ENCODE measurements around the gene ZXDC.

ZXDC gene, protein sequence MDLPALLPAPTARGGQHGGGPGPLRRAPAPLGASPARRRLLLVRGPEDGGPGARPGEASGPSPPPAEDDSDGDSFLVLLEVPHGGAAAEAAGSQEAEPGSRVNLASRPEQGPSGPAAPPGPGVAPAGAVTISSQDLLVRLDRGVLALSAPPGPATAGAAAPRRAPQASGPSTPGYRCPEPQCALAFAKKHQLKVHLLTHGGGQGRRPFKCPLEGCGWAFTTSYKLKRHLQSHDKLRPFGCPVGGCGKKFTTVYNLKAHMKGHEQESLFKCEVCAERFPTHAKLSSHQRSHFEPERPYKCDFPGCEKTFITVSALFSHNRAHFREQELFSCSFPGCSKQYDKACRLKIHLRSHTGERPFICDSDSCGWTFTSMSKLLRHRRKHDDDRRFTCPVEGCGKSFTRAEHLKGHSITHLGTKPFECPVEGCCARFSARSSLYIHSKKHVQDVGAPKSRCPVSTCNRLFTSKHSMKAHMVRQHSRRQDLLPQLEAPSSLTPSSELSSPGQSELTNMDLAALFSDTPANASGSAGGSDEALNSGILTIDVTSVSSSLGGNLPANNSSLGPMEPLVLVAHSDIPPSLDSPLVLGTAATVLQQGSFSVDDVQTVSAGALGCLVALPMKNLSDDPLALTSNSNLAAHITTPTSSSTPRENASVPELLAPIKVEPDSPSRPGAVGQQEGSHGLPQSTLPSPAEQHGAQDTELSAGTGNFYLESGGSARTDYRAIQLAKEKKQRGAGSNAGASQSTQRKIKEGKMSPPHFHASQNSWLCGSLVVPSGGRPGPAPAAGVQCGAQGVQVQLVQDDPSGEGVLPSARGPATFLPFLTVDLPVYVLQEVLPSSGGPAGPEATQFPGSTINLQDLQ

DNA sequence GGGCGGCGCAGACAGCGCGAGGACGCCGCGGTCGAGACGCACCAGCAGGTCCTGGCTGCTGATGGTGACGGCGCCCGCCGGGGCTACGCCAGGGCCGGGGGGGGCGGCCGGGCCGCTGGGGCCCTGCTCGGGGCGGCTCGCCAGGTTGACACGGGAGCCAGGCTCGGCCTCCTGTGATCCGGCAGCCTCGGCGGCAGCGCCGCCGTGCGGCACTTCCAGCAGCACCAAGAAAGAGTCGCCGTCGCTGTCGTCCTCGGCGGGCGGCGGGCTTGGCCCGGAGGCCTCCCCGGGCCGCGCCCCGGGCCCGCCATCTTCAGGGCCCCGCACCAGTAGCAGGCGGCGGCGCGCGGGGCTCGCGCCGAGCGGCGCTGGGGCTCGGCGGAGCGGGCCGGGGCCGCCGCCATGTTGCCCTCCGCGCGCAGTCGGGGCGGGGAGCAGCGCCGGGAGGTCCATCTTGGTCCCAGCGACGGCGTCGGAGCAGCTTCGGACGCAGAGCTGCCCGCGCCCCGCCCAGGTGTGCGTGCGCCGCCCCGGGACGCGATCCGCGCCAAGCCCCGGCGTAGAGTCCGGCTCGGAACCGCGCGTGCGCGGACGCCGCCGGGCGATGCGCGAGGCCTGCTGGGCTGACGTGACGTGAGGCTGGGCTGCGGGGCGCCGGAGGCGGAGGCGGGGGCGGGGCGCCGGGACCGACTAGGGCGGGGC, at the start of gene ZXDC:
TSS of gene ZXDC (minus strand) at position 479 of the 702 bp plus-strand sequence. CDS start at position 453, 26 bp downstream.
- H3K27ac Mint-ChIP-seq (ENCODE audit: low read depth) = peak within 1 kb of the TSS; percentile 81
- H3K36me3 Mint-ChIP-seq (ENCODE audit: insufficient read depth) = peaks cover 22% of the 10 kb centered on the region
- ATAC-seq (replicated peaks; ENCODE audit: extremely low read depth, poor library complexity, severe bottlenecking) (peak; percentile 80), DNase-seq (ENCODE audit: low spot score in 2 of 2) (peak; percentile 74 to 85)
- peaks cover 38% of the 10 kb centered on the region for H3K4me1 Mint-ChIP-seq
- H3K4me3 Mint-ChIP-seq = peak within 1 kb of the TSS; percentile 79
- H3K27me3 Mint-ChIP-seq = no peaks in the 10 kb centered on the region
- H3K9me3 Mint-ChIP-seq = no peaks in the 10 kb centered on the region

DNA sequence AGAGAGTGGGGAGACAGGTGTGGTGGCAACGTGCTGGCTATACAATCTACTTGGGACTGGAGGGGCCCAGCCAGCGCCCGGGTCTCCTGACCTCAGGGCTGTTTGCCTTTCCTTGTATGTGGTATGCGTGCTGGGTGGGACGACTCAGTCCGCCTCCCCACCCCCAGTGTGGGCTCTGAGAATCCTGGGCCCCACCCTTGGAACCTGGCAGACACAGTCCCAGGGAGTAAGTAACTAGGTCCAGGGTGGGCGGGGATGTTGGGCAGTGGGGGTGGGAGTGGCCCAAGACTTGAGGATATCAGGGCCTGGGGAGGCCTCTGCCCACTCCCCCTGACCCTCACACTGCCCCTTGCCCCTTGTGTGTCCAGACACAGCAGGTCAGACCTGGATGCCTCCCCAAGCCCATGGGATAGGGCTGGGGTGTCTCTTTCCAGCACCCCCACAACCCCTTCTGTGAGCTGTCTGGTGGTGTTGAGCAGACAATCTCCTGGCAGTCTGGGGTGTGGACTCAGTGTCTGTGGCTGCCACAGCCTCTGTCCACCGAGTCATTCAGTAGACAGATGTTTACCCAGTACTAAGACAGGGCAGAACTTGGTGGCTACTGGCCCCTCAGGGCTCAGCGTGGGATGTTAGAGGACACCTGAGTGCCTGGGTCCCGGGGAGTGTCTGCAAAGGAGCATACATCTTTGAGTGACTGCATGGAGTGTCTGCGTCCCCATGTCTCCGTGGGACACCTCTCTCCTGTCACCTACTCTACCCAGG, 49.6 kb upstream of the ZXDC start:
- H3K27me3 Mint-ChIP-seq = peaks cover 35% of the 10 kb centered on the region
- H3K4me1 Mint-ChIP-seq = peaks cover 7% of the 10 kb centered on the region
- no peak overlapping the region for H3K4me3 Mint-ChIP-seq
- DNase-seq (ENCODE audit: low spot score in 2 of 2) (no peak), ATAC-seq (replicated peaks; ENCODE audit: extremely low read depth, poor library complexity, severe bottlenecking) (no peak)
- H3K27ac Mint-ChIP-seq (ENCODE audit: low read depth) = no peak overlapping the region
- H3K36me3 Mint-ChIP-seq (ENCODE audit: insufficient read depth) = peaks cover 2% of the 10 kb centered on the region
- H3K9me3 Mint-ChIP-seq = no peaks in the 10 kb centered on the region

DNA sequence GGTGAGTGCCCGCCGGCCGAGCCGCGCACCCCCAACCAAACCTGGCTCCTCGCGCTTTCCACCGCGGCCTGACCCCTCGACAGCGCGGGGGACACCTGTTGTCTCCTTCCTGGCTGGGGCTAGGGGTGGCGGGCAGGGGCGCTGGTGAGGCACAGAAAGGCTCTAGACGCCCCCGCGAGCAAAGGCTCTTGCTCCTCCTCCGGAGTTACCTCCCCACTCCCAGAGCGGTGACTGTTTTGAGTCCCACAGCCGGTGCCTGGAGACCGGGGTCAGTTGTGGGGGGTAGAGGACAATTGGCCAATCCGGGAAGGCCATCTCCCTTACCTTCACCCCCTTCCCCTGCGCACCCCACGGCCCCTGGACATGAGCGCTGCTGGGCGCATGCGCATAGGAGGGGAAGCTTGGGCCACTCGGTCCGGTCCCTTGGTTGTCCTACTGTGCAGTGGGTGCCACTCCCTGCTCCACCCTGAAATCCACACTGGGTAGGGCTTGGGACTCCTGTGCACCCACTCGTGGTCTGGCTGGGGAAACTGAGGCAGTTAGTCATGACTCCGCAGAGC, 48.8 kb upstream of the ZXDC start:
- peaks cover 35% of the 10 kb centered on the region for H3K27me3 Mint-ChIP-seq
- peaks cover 7% of the 10 kb centered on the region for H3K4me1 Mint-ChIP-seq
- no peaks in the 10 kb centered on the region for H3K9me3 Mint-ChIP-seq
- H3K27ac Mint-ChIP-seq (ENCODE audit: low read depth) = no peak overlapping the region
- H3K36me3 Mint-ChIP-seq (ENCODE audit: insufficient read depth) = peaks cover under 1% of the 10 kb centered on the region
- ATAC-seq (replicated peaks; ENCODE audit: extremely low read depth, poor library complexity, severe bottlenecking) = no peak
- no peak for DNase-seq (ENCODE audit: low spot score in 2 of 2)
- H3K4me3 Mint-ChIP-seq = no peak overlapping the region

DNA sequence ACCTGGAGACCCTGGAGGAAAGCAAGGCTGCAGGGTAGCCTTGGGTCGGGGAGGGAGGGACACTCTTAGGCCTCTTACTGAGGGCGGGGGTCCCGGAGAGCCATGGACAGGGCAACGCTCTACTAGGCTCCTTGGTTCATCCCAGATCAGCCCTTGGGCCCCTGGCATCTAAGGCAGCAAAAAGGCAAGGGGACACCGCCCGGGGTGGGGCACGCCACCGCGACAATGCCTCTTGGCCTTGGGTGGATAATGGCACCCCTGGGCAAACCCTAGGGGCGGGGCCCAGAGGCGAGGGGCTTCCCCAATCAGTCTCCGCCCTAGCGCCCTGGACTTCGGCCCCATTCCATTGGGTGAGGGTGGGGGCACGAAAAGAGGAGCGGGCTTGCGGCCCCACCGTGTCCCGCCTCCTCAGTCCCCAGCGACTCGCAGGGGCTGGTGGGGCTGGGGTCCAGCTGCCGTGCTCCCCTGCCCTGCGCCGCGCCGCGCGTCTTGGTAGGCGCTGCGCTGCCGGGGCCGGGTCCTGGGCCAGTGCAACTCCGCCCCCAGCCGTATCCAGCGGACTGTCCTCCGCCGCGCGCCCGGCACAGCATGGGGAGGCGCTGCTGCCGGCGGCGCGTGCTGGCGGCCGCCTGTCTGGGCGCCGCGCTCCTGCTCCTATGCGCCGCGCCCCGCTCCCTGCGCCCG, 48.2 kb upstream of the ZXDC start, which contains the start of gene CHST13:
TSS of gene CHST13 (plus strand) at position 411 of the 684 bp plus-strand sequence. CDS start at position 589, 178 bp downstream.
- Mint-ChIP-seq H3K27me3 (peaks cover 35% of the 10 kb centered on the region), H3K9me3 (no peaks in the 10 kb centered on the region), H3K27ac (ENCODE audit: low read depth) (no peak within 1 kb of the TSS), H3K4me1 (peaks cover 7% of the 10 kb centered on the region), H3K36me3 (ENCODE audit: insufficient read depth) (no peaks in the 10 kb centered on the region), H3K4me3 (no peak within 1 kb of the TSS)
- no peak for DNase-seq (ENCODE audit: low spot score in 2 of 2)
- peak; percentile 10 for ATAC-seq (replicated peaks; ENCODE audit: extremely low read depth, poor library complexity, severe bottlenecking)

DNA sequence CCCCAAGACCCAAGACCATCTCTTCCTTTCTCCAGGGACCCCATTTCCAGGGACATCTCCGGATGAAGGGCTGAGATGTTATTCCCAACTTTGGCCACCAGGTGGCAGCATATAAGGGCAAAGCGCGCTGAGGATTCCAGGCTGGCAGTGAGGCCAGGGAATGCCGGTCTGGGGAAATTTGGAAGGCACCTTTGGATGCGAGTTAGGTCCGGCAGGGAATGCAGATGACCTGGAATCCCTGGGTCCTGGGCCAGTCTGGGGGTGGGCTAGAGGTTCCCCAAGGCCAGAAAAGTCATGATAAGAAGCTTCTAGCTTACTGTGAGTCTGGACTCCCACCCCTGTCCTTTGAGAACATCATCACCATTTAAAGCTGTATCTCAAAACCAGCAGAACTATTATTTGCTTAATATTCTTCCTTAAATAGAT, 46.7 kb upstream of the ZXDC start:
- Mint-ChIP-seq H3K27me3 (peaks cover 35% of the 10 kb centered on the region), H3K9me3 (no peaks in the 10 kb centered on the region)
- DNase-seq (ENCODE audit: low spot score in 2 of 2) = peak in 1 of 2 donors; percentile 23

DNA sequence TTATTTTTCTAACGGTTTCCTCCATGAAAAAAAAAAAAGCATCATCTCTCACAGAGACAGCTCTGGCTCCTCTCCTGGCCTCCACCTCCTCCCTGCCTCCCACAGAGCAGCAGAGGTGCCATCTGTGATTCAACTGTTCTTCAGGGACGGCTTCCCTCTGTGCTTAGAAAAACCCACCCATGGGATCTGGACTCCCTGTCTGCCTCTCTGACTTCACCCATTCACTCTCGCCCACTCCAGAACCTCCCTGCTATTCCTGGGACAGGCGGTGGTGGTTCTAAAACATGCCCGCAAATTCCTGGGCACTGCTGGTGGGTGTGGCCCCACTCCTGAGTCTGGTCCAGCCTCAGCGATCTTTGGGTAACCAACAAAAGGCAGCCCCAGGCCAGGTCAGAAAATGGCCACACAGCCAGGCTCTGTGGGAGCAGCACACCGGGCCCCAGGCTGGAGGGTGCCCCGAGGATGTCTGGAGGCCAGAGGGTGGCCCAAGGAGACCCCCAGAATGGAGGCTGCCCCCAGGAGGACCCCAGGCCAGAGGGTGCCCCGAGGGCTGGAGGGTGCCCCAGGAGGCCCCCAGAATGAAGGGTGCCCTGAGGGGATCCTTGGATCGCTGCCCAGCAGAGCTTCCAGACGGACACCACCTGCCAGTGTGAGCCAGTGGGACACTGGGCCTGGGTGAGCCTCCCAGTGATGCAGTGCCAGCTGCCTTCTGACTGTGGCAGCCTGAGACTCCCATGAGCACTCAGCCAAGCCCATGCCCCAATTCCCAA, 45.6 kb upstream of the ZXDC start:
- no peak overlapping the region for H3K4me3 Mint-ChIP-seq
- no peaks in the 10 kb centered on the region for H3K9me3 Mint-ChIP-seq
- H3K36me3 Mint-ChIP-seq (ENCODE audit: insufficient read depth) = peaks cover 2% of the 10 kb centered on the region
- no peak overlapping the region for H3K27ac Mint-ChIP-seq (ENCODE audit: low read depth)
- peaks cover 35% of the 10 kb centered on the region for H3K27me3 Mint-ChIP-seq
- no peak for DNase-seq (ENCODE audit: low spot score in 2 of 2)
- peaks cover 7% of the 10 kb centered on the region for H3K4me1 Mint-ChIP-seq
- no peak for ATAC-seq (replicated peaks; ENCODE audit: extremely low read depth, poor library complexity, severe bottlenecking)

More for the DNA sequence above, 46.7 kb upstream of the ZXDC start:
- no peak for ATAC-seq (replicated peaks; ENCODE audit: extremely low read depth, poor library complexity, severe bottlenecking)
- no peaks in the 10 kb centered on the region for H3K36me3 Mint-ChIP-seq (ENCODE audit: insufficient read depth)
- H3K4me3 Mint-ChIP-seq = no peak overlapping the region
- peaks cover 7% of the 10 kb centered on the region for H3K4me1 Mint-ChIP-seq
- no peak overlapping the region for H3K27ac Mint-ChIP-seq (ENCODE audit: low read depth)

DNA sequence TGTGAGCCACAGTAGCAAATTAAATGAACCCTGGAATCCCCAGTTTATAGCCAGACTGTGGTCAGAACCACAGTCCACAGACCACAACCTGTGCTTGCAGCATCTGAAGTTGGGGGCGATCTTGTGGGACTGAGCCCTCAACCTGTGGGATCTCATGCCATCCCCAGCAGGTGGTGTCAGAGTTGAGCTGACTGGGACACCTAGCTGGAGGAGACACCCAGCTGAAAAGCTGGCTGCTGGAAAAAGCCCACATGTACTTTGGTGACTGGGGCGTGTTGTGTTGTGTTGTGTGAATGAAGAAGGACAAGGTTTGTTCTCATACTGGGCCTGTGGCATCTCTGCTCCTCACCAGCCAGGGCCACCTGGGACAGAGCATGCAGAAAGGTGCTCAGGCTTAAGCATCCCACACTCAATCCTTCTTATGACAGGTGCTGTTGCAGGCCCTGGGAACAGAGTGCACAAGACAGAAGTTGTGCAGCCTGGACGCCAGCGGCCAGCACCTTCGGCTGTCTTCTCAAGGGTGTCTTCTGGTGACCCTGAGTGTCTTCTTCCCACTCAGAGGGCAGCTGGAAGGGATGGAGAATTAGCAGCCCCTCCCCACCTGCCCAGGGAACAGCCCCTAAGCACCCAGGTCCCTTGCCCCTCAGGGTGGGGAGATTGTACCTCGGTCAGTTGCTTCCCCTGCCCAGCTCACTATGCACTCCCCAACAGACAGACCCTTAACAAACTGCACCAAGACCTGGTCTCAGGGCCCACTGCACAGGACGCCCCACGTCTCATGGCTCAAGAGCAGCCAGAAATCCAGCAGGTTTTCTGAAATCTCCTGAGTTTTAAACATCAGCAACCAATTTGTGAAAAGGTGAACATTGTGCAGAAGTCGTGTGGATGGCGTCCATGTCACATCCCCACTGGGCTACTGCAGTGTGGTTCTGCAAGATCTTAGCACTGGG, 44.1 kb upstream of the ZXDC start:
- Mint-ChIP-seq H3K9me3 (no peaks in the 10 kb centered on the region), H3K36me3 (ENCODE audit: insufficient read depth) (peaks cover 2% of the 10 kb centered on the region), H3K27me3 (peaks cover 22% of the 10 kb centered on the region), H3K4me1 (peaks cover 7% of the 10 kb centered on the region), H3K27ac (ENCODE audit: low read depth) (no peak overlapping the region), H3K4me3 (no peak overlapping the region)
- no peak for DNase-seq (ENCODE audit: low spot score in 2 of 2)
- no peak for ATAC-seq (replicated peaks; ENCODE audit: extremely low read depth, poor library complexity, severe bottlenecking)

DNA sequence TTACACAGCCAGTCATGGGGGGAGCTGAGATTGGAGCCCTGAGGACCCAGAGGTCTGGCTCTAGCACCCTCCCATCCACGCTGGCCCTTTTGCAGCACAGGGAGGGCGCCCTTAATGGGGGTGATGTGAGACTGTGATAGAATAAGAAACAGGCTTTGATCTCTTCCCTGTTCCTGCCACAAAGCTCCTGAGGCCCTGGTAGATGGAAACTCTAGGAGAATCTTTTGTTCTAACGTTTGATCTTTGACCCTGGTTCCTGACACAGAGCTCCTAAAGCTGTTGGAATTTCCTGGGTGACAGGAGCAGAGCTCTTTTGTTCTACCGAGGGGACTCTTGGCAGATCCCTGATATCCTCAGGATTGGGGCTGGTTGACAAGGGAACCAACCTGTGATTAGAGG, 43.1 kb upstream of the ZXDC start:
- Mint-ChIP-seq H3K9me3 (no peaks in the 10 kb centered on the region), H3K27ac (ENCODE audit: low read depth) (no peak overlapping the region), H3K36me3 (ENCODE audit: insufficient read depth) (peaks cover 2% of the 10 kb centered on the region), H3K4me1 (peaks cover 7% of the 10 kb centered on the region), H3K4me3 (no peak overlapping the region), H3K27me3 (peaks cover 19% of the 10 kb centered on the region)
- ATAC-seq (replicated peaks; ENCODE audit: extremely low read depth, poor library complexity, severe bottlenecking) = no peak
- DNase-seq (ENCODE audit: low spot score in 2 of 2) = no peak

DNA sequence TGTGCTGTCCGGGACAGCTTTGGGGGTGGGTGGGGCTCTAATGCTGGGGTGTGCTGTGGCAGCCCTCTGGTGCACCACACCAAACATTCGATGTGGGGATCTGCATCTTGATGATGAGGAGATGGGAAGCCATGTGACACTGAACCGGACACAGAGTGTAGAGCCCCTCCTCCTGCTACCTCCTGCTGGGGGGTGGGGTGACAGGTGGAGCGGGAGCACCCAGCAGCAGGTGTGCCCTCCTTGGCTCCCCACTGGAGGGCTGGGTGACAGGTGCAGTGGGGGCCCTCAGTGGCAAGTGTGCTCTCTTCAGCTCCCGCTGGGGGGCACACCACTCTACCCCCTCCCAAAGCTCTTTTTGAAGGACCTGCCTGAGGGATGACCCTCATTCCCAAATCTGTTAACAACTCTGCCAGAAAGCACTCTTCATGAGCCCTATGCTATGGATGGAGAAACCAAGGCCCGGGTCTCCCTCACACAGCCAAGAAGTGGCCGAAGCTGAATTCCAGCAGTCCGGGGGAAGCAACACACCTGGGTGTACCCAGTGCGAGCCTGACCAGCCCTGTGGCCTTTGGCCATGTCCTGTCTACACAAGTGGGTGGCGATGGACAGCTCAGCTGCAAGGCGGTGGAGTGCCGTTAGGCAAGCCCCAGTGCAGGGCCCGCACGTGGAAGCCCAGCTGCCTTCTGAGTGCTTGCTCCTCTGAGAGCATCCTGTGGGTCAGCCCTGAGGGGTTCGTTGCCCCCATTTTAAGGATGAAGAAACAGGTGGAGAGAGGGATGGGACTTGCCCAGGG, 42.5 kb upstream of the ZXDC start:
- ATAC-seq (replicated peaks; ENCODE audit: extremely low read depth, poor library complexity, severe bottlenecking) (no peak), DNase-seq (ENCODE audit: low spot score in 2 of 2) (no peak)
- Mint-ChIP-seq H3K27me3 (peaks cover 14% of the 10 kb centered on the region), H3K4me1 (peaks cover 7% of the 10 kb centered on the region), H3K36me3 (ENCODE audit: insufficient read depth) (peaks cover 2% of the 10 kb centered on the region), H3K9me3 (no peaks in the 10 kb centered on the region), H3K27ac (ENCODE audit: low read depth) (no peak overlapping the region), H3K4me3 (no peak overlapping the region)
